Gastrocnemius medialis (tissue), 4 donors: ENCODE data around the gene SYCN. TPM values are rescaled to one million over a fixed set of nuclear protein-coding genes. Genes with fewer than 3 reads are reported as not detected.

Experiments
- ATAC-seq, 2 donors: fragments of 150-250 bp; one replicate each; pipeline ENCODE4 v1.9.1; 2016
- DNase-seq, 2 donors: peaks; one replicate each; pipeline ENCODE4 v3.0.0-alpha.2; 2019
- H3K27ac ChIP-seq, 4 donors: fragments of 200-600 bp; sonication (generic); 1 replicate in 1 of 4; 2 replicates in 3 of 4; pipeline ENCODE4 v1.5.1; 2016 to 2018; ENCODE audit warnings: mild to moderate bottlenecking in 2 of 4, moderate library complexity in 1 of 4
- H3K27me3 ChIP-seq, 3 donors: fragments of 200-600 bp; sonication (generic) in 2 of 3; 1 replicate in 1 of 3; 2 replicates in 2 of 3; pipeline versions ENCODE4 v1.5.1 to v1.6.0; 2016 to 2019; ENCODE audit warnings: mild to moderate bottlenecking in 1 of 3, moderate library complexity in 1 of 3
- H3K36me3 ChIP-seq, 2 donors: fragments of 200-600 bp; sonication (generic) in 1 of 2; one replicate each; pipeline ENCODE4 v1.5.1; 2017 to 2018
- H3K4me1 ChIP-seq, 2 donors: fragments of 200-600 bp; sonication (generic) in 1 of 2; one replicate each; pipeline ENCODE4 v1.5.1; 2016 to 2017; ENCODE audit warnings: mild to moderate bottlenecking in 2 of 2
- H3K4me3 ChIP-seq, 4 donors: fragments of 200-600 bp; sonication (generic) in 3 of 4; 1 replicate in 1 of 4; 2 replicates in 3 of 4; pipeline ENCODE4 v1.5.1; 2016 to 2019; ENCODE audit warnings: mild to moderate bottlenecking in 2 of 4
- H3K9me3 ChIP-seq, 3 donors: fragments of 200-600 bp; sonication (generic) in 2 of 3; 1 replicate in 1 of 3; 2 replicates in 2 of 3; pipeline ENCODE4 v1.5.1; 2016 to 2019
- POLR2A ChIP-seq, 2 donors: fragments of 450-650 bp; IDR thresholded peaks; one replicate each; pipeline ENCODE4 v1.6.1; 2017; ENCODE audit warnings: antibody characterized with exemption in 2 of 2, mild to moderate bottlenecking in 2 of 2, moderate library complexity in 2 of 2
- in situ Hi-C, 4 donors: fragments of 200-750 bp; cut with MboI; loops; one replicate each; pipeline versions ENCODE4 v1.15.0 to v1.8.0; 2017; ENCODE audit warnings: low sequenced_read_pairs in 4 of 4
- intact Hi-C: fragments of 100-400 bp; cut with DNase I; formaldehyde crosslinking; loops from one replicate; pipeline ENCODE4 v1.15.1; 2023; ENCODE audit warnings: low total_unique reads
- total RNA-seq, 4 donors: library from RNA; depleted of rRNA; stranded (reverse); fragments of >200 nt; gene quantifications; one replicate each; pipeline versions ENCODE4 v1.1.0 to v1.2.3, GENCODE V29; 2016
- TF ChIP-seq, protein P1 (sequence below), 5 experiments: fragments of 450-650 bp in 3 of 5; fragments of 200-600 bp in 2 of 5; sonication (generic) in 2 of 5; IDR thresholded peaks in 4 of 5; conservative IDR thresholded peaks in 1 of 5; 1 replicate in 4 of 5; 2 replicates in 1 of 5; pipeline ENCODE4 v1.5.1; 2016 to 2019; ENCODE audit warnings: antibody characterized with exemption in 5 of 5, mild to moderate bottlenecking in 3 of 5, moderate library complexity in 3 of 5

SYCN gene
- total RNA-seq, 4 donors from 2014 or later, result not detected

DNA sequence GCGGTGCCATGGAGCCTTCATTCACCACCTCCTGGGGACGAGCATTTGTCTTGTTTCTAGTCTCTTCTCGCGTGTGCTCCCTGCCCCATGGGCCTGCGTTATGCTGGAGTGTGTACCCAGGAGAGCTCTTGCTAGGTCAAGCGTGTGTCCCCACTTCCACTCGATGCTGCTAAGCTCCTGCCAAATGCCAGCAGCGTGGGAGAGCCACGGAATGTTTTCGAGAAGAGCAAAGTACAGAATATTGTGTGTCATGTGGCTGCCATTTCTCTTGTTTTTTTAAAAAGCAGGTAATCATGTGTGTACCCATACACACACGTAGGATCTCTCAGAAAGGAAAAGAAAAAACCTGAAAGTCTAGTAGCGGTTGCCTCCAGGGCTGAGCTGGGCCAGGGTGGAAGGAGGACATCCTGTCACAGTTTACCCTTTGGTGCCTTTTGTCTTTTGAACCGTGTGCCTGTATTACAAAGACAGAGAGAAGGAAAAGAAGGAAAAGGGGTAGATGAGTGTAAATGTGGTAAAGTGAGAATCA, 49.9 kb downstream of the SYCN start:
- intact Hi-C loops (no loop called here), in situ Hi-C loops (no loop called here)
- TF ChIP-seq, protein P1, sequence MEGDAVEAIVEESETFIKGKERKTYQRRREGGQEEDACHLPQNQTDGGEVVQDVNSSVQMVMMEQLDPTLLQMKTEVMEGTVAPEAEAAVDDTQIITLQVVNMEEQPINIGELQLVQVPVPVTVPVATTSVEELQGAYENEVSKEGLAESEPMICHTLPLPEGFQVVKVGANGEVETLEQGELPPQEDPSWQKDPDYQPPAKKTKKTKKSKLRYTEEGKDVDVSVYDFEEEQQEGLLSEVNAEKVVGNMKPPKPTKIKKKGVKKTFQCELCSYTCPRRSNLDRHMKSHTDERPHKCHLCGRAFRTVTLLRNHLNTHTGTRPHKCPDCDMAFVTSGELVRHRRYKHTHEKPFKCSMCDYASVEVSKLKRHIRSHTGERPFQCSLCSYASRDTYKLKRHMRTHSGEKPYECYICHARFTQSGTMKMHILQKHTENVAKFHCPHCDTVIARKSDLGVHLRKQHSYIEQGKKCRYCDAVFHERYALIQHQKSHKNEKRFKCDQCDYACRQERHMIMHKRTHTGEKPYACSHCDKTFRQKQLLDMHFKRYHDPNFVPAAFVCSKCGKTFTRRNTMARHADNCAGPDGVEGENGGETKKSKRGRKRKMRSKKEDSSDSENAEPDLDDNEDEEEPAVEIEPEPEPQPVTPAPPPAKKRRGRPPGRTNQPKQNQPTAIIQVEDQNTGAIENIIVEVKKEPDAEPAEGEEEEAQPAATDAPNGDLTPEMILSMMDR (IDR thresholded peaks at IDR 0.05 in 4 of 5, conservative IDR thresholded peaks at IDR 0.05 in 1 of 5), result no peak
- no peak for TF ChIP-seq POLR2A (IDR thresholded peaks at IDR 0.05)
- no peaks in the 10 kb centered on the region for H3K4me1 ChIP-seq
- no peak for ATAC-seq
- H3K9me3 ChIP-seq, result no peaks in the 10 kb centered on the region
- no peaks in the 10 kb centered on the region for H3K27me3 ChIP-seq
- no peak overlapping the region for H3K4me3 ChIP-seq
- H3K27ac ChIP-seq, result no peak overlapping the region
- no peak for DNase-seq
- H3K36me3 ChIP-seq, result no peaks in the 10 kb centered on the region

Other genes with a start within 250 kb of the SYCN start
- 1 to 10 TPM; 1.6 to 4.2 (median 2.4) TPM for gene FBXO17, start 228.5 kb downstream of the SYCN start, total RNA-seq
- gene FBXO27, start 171.7 kb downstream of the SYCN start, total RNA-seq, result 1 to 10 TPM in 1 of 4 donors, under 1 TPM in 2, not detected in 1; 0.20 to 1.2 (median 0.52) TPM
- gene ACP7, start 119.9 kb downstream of the SYCN start, total RNA-seq, result not detected
- 10 to 100 TPM in 1 of 4 donors, 1 to 10 TPM in 3; 4.7 to 11.7 (median 8.3) TPM for gene PAK4, start 78.5 kb downstream of the SYCN start, total RNA-seq
- gene NCCRP1, start 7.3 kb downstream of the SYCN start, total RNA-seq, result not detected
- not detected for gene IFNL3, start 40.7 kb upstream of the SYCN start, total RNA-seq
- not detected for gene IFNL4, start 44.6 kb upstream of the SYCN start, total RNA-seq
- not detected for gene IFNL2, start 64.1 kb upstream of the SYCN start, total RNA-seq
- gene IFNL1, start 92.1 kb upstream of the SYCN start, total RNA-seq, result not detected
- gene LRFN1, start 116.6 kb upstream of the SYCN start, total RNA-seq, result under 1 TPM in 1 of 4 donors, not detected in 3; 0.26 TPM
- 1 to 10 TPM; 2.3 to 5.4 (median 3.7) TPM for gene GMFG, start 131.8 kb upstream of the SYCN start, total RNA-seq
- gene SAMD4B, start 138.2 kb upstream of the SYCN start, total RNA-seq, result 10 to 100 TPM; 30.9 to 63.7 (median 59.2) TPM
- 10 to 100 TPM; 48.1 to 65.3 (median 50.2) TPM for gene PAF1, start 186.8 kb upstream of the SYCN start, total RNA-seq
- gene MED29, start 187.1 kb upstream of the SYCN start, total RNA-seq, result 10 to 100 TPM; 25.5 to 48.1 (median 37.7) TPM
- gene ZFP36, start 202.6 kb upstream of the SYCN start, total RNA-seq, result 100 to 1,000 TPM in 2 of 4 donors, 10 to 100 TPM in 2; 72.2 to 202 (median 132) TPM
- gene PLEKHG2, start 208.4 kb upstream of the SYCN start, total RNA-seq, result 1 to 10 TPM; 1.3 to 3.6 (median 3.3) TPM
- 1,000 to 10,000 TPM; 1,066 to 1,636 (median 1,467) TPM for gene RPS16, start 231.7 kb upstream of the SYCN start, total RNA-seq
- gene SUPT5H, start 241.3 kb upstream of the SYCN start, total RNA-seq, result 100 to 1,000 TPM in 2 of 4 donors, 10 to 100 TPM in 2; 60.7 to 148 (median 108) TPM